ENCODE results near the gene PARD3.
"Not testable (repeated sequence)": the region's sequence is repeated elsewhere in the genome, so short reads cannot be mapped to it uniquely, and the experiment has no call there.

PARD3 gene

DNA sequence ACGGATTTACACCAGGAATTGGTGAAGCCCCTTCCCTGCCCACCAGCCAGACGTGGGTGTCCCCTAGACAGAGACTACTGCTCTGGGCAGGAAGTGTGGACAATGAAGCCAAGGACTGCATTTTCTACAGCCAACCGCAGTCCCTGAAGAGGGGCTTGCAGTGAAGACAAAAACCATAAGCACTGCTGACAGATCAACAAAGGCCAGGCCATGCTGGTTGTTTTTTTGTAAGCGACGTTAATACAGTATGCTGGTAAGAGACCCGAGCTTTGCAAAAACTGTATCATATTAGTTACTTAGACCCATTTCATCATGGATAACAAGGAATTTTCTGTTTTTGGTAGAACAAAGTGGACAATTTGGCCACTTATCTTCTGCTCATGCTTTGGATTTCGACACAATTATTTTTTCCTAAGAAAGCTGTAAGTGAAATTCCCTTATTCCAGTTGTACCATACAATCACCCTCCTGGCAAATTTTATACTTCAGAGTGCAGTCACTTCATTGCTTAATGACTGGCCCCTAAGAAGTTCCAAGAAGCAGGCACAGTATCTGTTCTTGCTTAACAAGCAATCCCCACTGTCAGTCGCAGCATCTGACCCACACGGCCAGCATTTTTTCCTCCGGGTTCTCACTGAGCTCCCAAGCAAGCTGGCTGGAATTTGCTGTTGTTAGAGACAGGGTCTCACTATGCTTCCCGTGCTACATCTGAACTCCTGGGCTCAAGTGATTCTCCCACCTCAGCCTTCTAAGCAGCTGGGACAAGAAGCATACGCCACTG, 163.5 kb downstream of the PARD3 start:
- CTCF ChIA-PET, result interaction anchor here (1.4 kb wide), 1 partner anchor 10 kb away, joined by 3 read pairs; no protein-coding TSS in a partner anchor
- no peak for DNase-seq (ENCODE audit: extremely low spot score)
- POLR2A ChIA-PET, result no interaction called here
- TF ChIP-seq TARDBP (IDR thresholded peaks at IDR 0.05), result no peak

DNA sequence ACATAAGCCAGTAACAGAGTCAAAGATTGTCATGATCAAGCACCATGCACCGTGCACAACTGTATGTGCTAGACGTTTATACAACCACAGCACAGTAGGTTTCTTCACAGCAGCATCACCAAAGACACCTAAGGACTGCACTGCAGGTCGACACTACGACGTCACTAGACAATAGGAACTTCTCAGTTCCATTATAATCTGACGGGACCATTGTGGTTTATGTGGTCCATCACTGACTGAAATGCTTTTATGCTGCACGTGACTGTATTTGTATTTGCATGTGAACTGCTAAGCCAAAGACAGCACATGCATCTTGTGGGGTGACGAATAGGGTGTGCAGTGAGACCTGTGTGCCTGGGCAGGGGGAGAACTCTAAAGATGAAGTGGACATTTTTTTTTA, 164.9 kb downstream of the PARD3 start:
- POLR2A ChIA-PET, result no interaction called here
- DNase-seq (ENCODE audit: extremely low spot score), result no peak
- CTCF ChIA-PET, result interaction anchor here (0.7 kb wide), 1 partner anchor 445 kb away, joined by 7 read pairs; no protein-coding TSS in a partner anchor
- TF ChIP-seq CTBP1 (IDR thresholded peaks at IDR 0.05; ENCODE audit: borderline replicate concordance), result no peak
- no peak for TF ChIP-seq ELF4 (IDR thresholded peaks at IDR 0.05)
- no peak for TF ChIP-seq SP1 (IDR thresholded peaks at IDR 0.05)

DNA sequence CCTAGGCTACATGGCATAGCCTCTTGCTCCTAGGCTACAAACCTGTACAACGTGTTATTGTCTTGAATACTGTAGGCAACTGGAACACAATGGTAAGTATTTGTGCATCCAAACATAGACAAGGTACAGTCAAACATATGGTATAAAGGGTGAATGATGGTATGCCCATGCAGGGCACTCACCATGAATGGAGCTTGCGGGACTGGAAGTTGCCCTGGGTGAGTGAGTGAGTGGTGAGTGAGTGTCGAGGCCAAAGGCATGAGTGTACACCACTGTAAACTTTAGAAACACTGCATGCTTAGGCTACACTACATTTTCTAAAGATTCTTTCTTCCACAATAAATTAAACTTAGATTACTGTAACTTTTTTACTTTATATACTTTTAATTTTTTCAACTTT, 165.7 kb downstream of the PARD3 start:
- no peak for DNase-seq (ENCODE audit: extremely low spot score)
- TF ChIP-seq TARDBP (IDR thresholded peaks at IDR 0.05) (no peak), ARNT (IDR thresholded peaks at IDR 0.05) (no peak), CTBP1 (IDR thresholded peaks at IDR 0.05; ENCODE audit: borderline replicate concordance) (no peak), ZNF384 (IDR thresholded peaks at IDR 0.05) (no peak), FOXK2 (IDR thresholded peaks at IDR 0.05) (no peak), L3MBTL2 (conservative IDR thresholded peaks at IDR 0.05) (no peak), FOXA1 (IDR thresholded peaks at IDR 0.05) (no peak)
- POLR2A ChIA-PET, result no interaction called here
- CTCF ChIA-PET, result no interaction called here

DNA sequence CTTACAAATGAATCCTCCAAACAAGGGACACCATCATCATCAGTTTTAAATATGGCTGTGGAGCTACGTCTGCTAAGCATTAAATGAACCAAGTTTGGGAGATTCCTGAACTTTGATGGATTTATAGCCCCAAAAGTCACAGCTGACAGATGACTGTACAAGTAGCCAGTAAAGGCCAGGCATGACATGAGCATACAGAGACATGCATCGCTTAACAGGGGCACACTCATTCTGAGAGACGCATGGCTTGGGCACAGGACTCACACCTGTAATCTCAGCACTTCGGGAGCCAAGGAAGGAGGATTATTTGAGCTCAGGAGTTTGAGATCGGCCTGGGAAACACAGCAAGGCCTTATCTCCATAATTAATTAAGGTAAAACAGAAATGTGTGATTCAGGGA, 166.2 kb downstream of the PARD3 start:
- TF ChIP-seq NFRKB (IDR thresholded peaks at IDR 0.05), result no peak
- CTCF ChIA-PET, result no interaction called here
- DNase-seq (ENCODE audit: extremely low spot score), result no peak
- POLR2A ChIA-PET, result no interaction called here

DNA sequence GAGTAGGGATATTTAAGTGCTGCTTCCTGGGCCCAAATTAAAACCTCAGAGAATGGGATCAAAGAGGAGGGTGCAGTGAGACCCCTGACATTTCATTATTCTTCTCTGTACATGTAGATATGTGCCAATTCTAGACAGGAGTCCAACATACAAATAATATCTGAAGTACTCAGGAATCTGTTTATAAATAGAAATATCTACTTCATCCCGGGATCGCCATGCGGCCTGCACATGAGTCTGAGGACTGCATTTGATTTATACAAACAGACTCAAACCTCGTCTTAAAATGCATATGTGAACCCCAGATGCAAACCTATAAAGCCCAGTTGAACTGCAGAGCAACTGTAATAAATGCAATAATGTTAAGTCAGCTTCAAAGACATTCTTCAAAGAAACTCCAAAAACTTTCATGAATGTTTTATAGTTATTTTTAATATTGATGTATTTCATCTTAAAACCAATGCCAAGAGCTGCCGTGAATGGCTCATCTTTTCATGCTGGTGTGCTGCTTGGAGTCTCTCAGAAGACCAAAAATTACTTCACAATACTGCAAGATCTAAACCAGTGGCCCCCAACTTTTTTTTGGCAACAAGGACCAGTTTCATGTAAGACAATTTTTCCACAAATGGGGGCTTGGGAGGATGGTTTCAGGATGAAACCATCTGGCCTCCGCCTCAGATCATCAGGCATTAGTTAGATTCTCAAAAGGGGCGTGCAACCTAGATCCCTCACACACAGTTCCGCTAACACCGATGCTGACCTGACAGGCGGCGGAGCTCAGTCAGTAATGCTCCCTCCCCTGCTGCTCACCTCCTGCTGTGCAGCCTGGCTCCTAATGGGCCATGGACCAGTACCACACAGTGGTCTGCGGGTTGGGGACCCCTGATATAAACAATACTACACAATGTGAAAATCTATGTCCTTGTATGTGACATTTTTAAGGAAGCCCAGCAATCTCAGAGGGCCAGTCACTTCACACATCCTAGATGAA, 166.9 kb downstream of the PARD3 start:
- TF ChIP-seq, protein P1, sequence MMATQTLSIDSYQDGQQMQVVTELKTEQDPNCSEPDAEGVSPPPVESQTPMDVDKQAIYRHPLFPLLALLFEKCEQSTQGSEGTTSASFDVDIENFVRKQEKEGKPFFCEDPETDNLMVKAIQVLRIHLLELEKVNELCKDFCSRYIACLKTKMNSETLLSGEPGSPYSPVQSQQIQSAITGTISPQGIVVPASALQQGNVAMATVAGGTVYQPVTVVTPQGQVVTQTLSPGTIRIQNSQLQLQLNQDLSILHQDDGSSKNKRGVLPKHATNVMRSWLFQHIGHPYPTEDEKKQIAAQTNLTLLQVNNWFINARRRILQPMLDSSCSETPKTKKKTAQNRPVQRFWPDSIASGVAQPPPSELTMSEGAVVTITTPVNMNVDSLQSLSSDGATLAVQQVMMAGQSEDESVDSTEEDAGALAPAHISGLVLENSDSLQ (IDR thresholded peaks at IDR 0.05), result no peak
- TF ChIP-seq HDGF (IDR thresholded peaks at IDR 0.05; ENCODE audit: borderline replicate concordance) (no peak), FOXA1 (IDR thresholded peaks at IDR 0.05) (no peak), L3MBTL2 (conservative IDR thresholded peaks at IDR 0.05) (no peak), ZNF384 (IDR thresholded peaks at IDR 0.05) (no peak), TARDBP (IDR thresholded peaks at IDR 0.05) (no peak), FOXM1 (IDR thresholded peaks at IDR 0.05; ENCODE audit: borderline replicate concordance) (no peak), ARNT (IDR thresholded peaks at IDR 0.05) (no peak), NFRKB (IDR thresholded peaks at IDR 0.05) (no peak)
- ChIA-PET CTCF (interaction anchor here (2.1 kb wide), 1 partner anchor 10 kb away, joined by 10 read pairs; no protein-coding TSS in a partner anchor), POLR2A (no interaction called here)
- no peak for DNase-seq (ENCODE audit: extremely low spot score)

DNA sequence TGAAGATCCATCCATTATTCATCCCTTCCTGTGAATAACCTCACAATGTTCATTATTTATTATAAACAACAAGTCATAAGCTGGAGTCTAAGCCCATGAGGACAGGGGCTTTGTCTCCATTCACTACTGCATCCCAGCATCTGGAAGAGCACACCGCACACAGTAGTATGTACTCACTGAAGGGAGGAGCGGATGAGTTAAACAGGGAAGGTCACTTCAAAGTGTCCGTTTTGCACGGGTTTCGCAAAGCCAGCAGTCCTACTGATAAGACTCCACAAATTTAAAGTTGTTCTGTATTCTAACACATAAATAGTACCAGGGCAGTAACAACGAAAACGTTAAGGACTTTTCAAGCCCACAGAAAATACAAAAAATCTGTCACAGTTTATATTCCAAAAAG, 167.9 kb downstream of the PARD3 start:
- CTCF ChIA-PET, result interaction anchor here (1.3 to 2.1 kb wide), 2 partner anchors 9 to 10 kb away, joined by 3 to 10 read pairs; no protein-coding TSS in a partner anchor
- DNase-seq (ENCODE audit: extremely low spot score), result no peak
- POLR2A ChIA-PET, result no interaction called here
- TF ChIP-seq HDGF (IDR thresholded peaks at IDR 0.05; ENCODE audit: borderline replicate concordance), result no peak
- TF ChIP-seq, protein P1 (IDR thresholded peaks at IDR 0.05), result no peak
- TF ChIP-seq L3MBTL2 (conservative IDR thresholded peaks at IDR 0.05), result no peak
- TF ChIP-seq CTBP1 (IDR thresholded peaks at IDR 0.05; ENCODE audit: borderline replicate concordance), result no peak
- TF ChIP-seq FOXM1 (IDR thresholded peaks at IDR 0.05; ENCODE audit: borderline replicate concordance), result no peak
- no peak for TF ChIP-seq TARDBP (IDR thresholded peaks at IDR 0.05)
- TF ChIP-seq ZNF384 (IDR thresholded peaks at IDR 0.05), result no peak
- no peak for TF ChIP-seq SUZ12 (IDR thresholded peaks at IDR 0.05)

DNA sequence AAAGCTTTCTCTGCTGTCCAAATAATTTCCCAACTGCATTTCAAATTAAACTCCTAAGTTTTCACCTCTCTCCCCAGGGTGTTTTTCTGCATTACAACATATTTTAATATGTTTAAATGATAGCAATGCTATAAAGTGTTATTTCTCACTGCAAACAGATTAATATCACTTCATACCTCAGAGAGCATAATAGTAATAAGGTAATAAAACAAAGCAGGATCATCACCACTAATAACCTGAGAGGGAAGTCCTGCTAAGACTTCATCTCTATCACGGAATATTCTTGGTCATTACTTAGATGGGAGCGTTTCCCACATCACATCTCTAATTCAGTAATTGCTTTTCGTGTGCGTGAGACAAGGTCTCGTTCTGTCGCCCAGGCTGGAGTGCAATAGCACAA, 168.8 kb downstream of the PARD3 start:
- ChIA-PET POLR2A (no interaction called here), CTCF (interaction anchor here (1.3 to 2.1 kb wide), 2 partner anchors 8 to 10 kb away, joined by 3 to 10 read pairs; no protein-coding TSS in a partner anchor)
- DNase-seq (ENCODE audit: extremely low spot score), result no peak
- TF ChIP-seq FOXM1 (IDR thresholded peaks at IDR 0.05; ENCODE audit: borderline replicate concordance) (no peak), FOXK2 (IDR thresholded peaks at IDR 0.05) (no peak), BHLHE40 (IDR thresholded peaks at IDR 0.05; ENCODE audit: borderline replicate concordance) (no peak), ARNT (IDR thresholded peaks at IDR 0.05) (no peak), TARDBP (IDR thresholded peaks at IDR 0.05) (no peak), SUZ12 (IDR thresholded peaks at IDR 0.05) (no peak), L3MBTL2 (conservative IDR thresholded peaks at IDR 0.05) (no peak), NFRKB (IDR thresholded peaks at IDR 0.05) (no peak), LEF1 (IDR thresholded peaks at IDR 0.05; ENCODE audit: borderline replicate concordance) (no peak), SP1 (IDR thresholded peaks at IDR 0.05) (no peak)
- TF ChIP-seq, protein P1 (IDR thresholded peaks at IDR 0.05), result no peak

DNA sequence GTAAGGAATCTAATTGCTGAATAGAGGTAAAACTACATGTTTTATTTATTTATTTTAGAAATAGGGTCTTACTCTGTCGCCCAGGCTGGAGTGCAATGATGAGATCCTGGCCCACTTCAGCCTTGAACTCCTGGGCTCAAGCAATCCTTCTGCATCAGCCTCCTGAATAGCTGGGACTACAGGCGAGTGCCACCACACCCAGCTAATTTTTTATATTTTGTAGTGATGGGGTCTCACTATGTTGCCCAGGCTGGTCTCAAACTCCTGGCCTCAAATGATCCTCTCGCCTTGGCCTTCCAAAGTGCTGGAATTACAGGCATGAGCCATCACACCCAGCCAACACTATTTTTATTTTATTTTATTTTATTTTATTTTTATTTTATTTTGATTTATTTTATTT, 170.3 kb downstream of the PARD3 start:
- POLR2A ChIA-PET; DNase-seq (ENCODE audit: extremely low spot score); CTCF ChIA-PET: not testable (repeated sequence)
